ENCODE data around the gene COL25A1.

Gene COL25A1

DNA sequence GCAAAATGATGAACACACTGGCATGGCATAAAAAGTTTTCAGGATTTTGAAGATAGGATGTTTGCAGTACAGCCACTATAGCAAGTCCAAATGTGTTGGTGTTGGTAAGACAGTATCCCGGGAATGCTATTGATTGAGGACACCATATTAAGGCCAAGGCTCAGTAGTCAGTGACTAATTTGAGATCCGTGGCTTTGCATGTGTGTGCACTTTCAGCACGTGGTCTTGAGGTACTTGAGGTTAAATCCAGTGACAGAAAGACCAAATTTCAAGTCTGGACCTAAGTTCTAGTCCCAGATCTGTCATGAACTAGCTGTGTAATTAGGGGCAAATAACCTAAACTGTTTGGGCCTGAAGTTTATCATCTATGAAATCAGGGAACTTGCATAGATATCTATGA lies 463.1 kb downstream of the COL25A1 start:
- Mint-ChIP-seq H3K4me1 (peaks cover 28% of the 10 kb centered on the region), H3K36me3 (ENCODE audit: low read depth) (peaks cover 18% of the 10 kb centered on the region), H3K27ac (no peak overlapping the region), H3K27me3 (ENCODE audit: low read depth) (no peaks in the 10 kb centered on the region), H3K9me3 (no peaks in the 10 kb centered on the region), H3K4me3 (no peak overlapping the region)
- TF ChIP-seq, protein P1, sequence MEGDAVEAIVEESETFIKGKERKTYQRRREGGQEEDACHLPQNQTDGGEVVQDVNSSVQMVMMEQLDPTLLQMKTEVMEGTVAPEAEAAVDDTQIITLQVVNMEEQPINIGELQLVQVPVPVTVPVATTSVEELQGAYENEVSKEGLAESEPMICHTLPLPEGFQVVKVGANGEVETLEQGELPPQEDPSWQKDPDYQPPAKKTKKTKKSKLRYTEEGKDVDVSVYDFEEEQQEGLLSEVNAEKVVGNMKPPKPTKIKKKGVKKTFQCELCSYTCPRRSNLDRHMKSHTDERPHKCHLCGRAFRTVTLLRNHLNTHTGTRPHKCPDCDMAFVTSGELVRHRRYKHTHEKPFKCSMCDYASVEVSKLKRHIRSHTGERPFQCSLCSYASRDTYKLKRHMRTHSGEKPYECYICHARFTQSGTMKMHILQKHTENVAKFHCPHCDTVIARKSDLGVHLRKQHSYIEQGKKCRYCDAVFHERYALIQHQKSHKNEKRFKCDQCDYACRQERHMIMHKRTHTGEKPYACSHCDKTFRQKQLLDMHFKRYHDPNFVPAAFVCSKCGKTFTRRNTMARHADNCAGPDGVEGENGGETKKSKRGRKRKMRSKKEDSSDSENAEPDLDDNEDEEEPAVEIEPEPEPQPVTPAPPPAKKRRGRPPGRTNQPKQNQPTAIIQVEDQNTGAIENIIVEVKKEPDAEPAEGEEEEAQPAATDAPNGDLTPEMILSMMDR (IDR thresholded peaks at IDR 0.05; ENCODE audit: unreplicated experiment in 3 of 3) = no peak

- peaks cover 37% of the 10 kb centered on the region for H3K4me1 Mint-ChIP-seq
- H3K27me3 Mint-ChIP-seq (ENCODE audit: low read depth) = no peaks in the 10 kb centered on the region
- H3K27ac Mint-ChIP-seq = peak overlapping the region in 2 of 3 experiments; percentile 2 to 7
- peaks cover 14% of the 10 kb centered on the region for H3K36me3 Mint-ChIP-seq (ENCODE audit: low read depth)
- no peak overlapping the region for H3K4me3 Mint-ChIP-seq
- TF ChIP-seq, protein P1 (IDR thresholded peaks at IDR 0.05; ENCODE audit: unreplicated experiment in 3 of 3) = no peak
- no peaks in the 10 kb centered on the region for H3K9me3 Mint-ChIP-seq
Observed at GRCh38 chr4:108838451-108838850, 464.0 kb downstream of the COL25A1 start.

DNA sequence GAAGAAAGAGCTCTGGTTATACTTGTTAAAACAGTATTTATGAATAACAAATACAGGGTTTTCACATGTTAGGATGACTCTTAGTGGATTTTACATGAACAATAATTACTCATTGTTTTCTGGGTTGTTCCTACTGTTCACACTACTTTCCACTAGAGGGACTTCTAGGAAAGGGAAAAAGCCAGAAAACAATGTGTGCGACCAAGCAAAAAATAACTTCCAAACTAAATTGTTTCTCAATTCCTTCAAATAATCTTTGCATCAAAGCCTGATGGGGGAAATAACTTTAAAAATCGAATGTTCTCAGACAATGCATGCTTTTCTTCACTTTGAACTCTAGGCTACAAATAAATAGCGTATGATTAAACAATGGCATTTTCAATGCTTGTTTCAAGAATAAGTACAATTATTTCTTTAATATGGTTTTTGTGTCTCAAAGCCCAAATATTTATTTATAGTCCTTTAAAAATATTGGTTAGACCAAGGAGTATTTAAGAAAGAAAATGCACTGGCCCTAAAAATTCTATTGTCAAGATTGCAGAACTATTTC lies 467.5 kb downstream of the COL25A1 start:
- Mint-ChIP-seq H3K4me3 (no peak overlapping the region), H3K27me3 (ENCODE audit: low read depth) (no peaks in the 10 kb centered on the region), H3K9me3 (no peaks in the 10 kb centered on the region), H3K4me1 (peaks cover 65% of the 10 kb centered on the region), H3K36me3 (ENCODE audit: low read depth) (no peaks in the 10 kb centered on the region), H3K27ac (peak overlapping the region in 2 of 3 experiments; percentile 26 to 67)
- TF ChIP-seq, protein P1 (IDR thresholded peaks at IDR 0.05; ENCODE audit: unreplicated experiment in 3 of 3) = peak; percentile 77 to 90 (median 80)

DNA sequence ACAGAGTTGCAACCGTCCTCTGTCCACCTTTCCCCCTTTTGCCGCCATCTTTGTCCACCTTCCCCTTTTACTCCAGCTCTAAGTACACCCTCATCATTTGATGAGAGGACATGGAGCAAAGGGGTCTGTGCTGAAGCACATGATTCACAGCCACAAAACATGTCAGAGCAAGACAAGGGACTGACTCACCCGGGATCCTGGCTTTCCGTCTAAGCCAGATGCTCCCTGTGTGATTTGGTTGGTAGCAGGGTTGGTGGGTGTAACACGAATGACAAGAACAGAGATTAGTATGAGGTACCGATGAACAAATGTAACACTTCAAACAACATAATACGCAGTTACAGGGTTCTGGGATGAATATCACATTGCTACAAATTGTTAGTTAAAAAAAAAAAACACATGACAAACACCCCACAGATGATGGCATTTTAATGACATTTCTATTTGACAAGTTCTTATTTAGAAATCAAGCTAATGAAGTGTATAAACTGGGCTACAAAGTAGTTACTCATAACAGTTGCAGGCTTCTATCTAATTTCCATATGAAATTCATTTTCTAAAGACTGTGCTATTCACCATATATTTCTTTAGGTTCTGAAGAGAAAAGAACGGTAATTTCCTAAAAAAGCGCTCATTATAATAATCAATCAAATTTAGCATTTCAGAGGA lies 468.2 kb downstream of the COL25A1 start:
- Mint-ChIP-seq H3K27me3 (ENCODE audit: low read depth) (no peaks in the 10 kb centered on the region), H3K4me3 (peak overlapping the region in 1 of 3 experiments; percentile 34), H3K4me1 (peaks cover 69% of the 10 kb centered on the region), H3K27ac (peak overlapping the region; percentile 26 to 67 (median 26)), H3K36me3 (ENCODE audit: low read depth) (no peaks in the 10 kb centered on the region), H3K9me3 (no peaks in the 10 kb centered on the region)
- TF ChIP-seq, protein P1 (IDR thresholded peaks at IDR 0.05; ENCODE audit: unreplicated experiment in 3 of 3) = no peak

GRCh38 chr4:108833046-108833445 lies 469.4 kb downstream of the COL25A1 start:
- Mint-ChIP-seq H3K27me3 (ENCODE audit: low read depth) (no peaks in the 10 kb centered on the region), H3K4me3 (peak overlapping the region in 1 of 3 experiments; percentile 17), H3K27ac (peak overlapping the region in 2 of 3 experiments; percentile 41 to 60), H3K36me3 (ENCODE audit: low read depth) (no peaks in the 10 kb centered on the region), H3K9me3 (no peaks in the 10 kb centered on the region), H3K4me1 (peaks cover 71% of the 10 kb centered on the region)
- TF ChIP-seq, protein P1 (IDR thresholded peaks at IDR 0.05; ENCODE audit: unreplicated experiment in 3 of 3) = peak; percentile 4 to 33 (median 25)

DNA sequence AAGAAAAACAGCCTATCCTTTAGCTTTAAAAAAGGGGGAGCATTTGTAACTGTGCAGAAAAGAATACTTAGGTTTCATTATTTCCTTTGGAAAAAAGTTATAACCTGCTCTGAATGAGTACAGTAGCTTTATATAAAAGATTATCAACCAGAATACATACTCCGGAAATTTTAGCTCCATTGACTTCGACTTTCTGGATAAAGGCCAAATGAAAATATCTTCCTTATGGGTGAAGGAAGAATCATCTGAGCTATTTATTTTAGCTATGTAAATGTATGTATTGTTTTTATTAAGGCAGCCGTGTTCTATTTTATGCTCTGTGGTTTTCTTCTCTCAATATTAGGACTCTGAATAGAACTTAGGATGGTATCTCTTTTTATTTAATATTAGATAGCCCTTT lies 470.6 kb downstream of the COL25A1 start:
- no peaks in the 10 kb centered on the region for H3K36me3 Mint-ChIP-seq (ENCODE audit: low read depth)
- H3K27ac Mint-ChIP-seq = peak overlapping the region; percentile 12 to 48 (median 30)
- H3K4me3 Mint-ChIP-seq = no peak overlapping the region
- peaks cover 63% of the 10 kb centered on the region for H3K4me1 Mint-ChIP-seq
- no peaks in the 10 kb centered on the region for H3K9me3 Mint-ChIP-seq
- no peaks in the 10 kb centered on the region for H3K27me3 Mint-ChIP-seq (ENCODE audit: low read depth)
- TF ChIP-seq, protein P1 (IDR thresholded peaks at IDR 0.05; ENCODE audit: unreplicated experiment in 3 of 3) = no peak
